Parathyroid adenoma (tissue), 2 donors: ENCODE measurements around the gene SRGAP2C.
A peak's percentile ranks its signal among the peaks of the same experiment; 100 is the strongest.
"Not testable (repeated sequence)": the region's sequence is repeated elsewhere in the genome, so short reads cannot be mapped to it uniquely, and the experiment has no call there.

Experiments used
- H2AFZ ChIP-seq: fragments of 300-600 bp; sonication (generic); one replicate; pipeline ENCODE4 v1.7.0; 2017; ENCODE audit warnings: antibody characterized with exemption, mild to moderate bottlenecking
- H3K27ac ChIP-seq: fragments of 300-600 bp; sonication (generic); one replicate; pipeline ENCODE4 v1.7.0; 2017
- H3K27me3 ChIP-seq: fragments of 300-600 bp; sonication (generic); one replicate; pipeline ENCODE4 v1.7.0; 2017; ENCODE audit warnings: low read length; ENCODE audit not compliant: control insufficient read depth, insufficient read depth
- H3K36me3 ChIP-seq: fragments of 300-600 bp; sonication (generic); one replicate; pipeline ENCODE4 v1.7.0; 2017; ENCODE audit warnings: low read length; ENCODE audit not compliant: control insufficient read depth, insufficient read depth
- H3K4me1 ChIP-seq: fragments of 300-600 bp; sonication (generic); one replicate; pipeline ENCODE4 v1.7.0; 2017; ENCODE audit warnings: control low read depth
- H3K4me2 ChIP-seq: fragments of 300-600 bp; sonication (generic); one replicate; pipeline ENCODE4 v1.7.0; 2017; ENCODE audit warnings: low read length
- H3K4me3 ChIP-seq: fragments of 300-600 bp; sonication (generic); one replicate; pipeline ENCODE4 v1.7.0; 2017; ENCODE audit warnings: low read depth, low read length
- H3K79me2 ChIP-seq: fragments of 300-600 bp; sonication (generic); one replicate; pipeline ENCODE4 v1.7.0; 2017; ENCODE audit warnings: control low read depth
- H3K9ac ChIP-seq: fragments of 300-600 bp; sonication (generic); one replicate; pipeline ENCODE4 v1.7.0; 2017; ENCODE audit warnings: mild to moderate bottlenecking
- H3K9me3 ChIP-seq: fragments of 300-600 bp; sonication (generic); one replicate; pipeline ENCODE4 v1.7.0; 2017; ENCODE audit warnings: low read length; ENCODE audit not compliant: control insufficient read depth
- donor health status: primary hyperparathyroidism.

Gene SRGAP2C

DNA sequence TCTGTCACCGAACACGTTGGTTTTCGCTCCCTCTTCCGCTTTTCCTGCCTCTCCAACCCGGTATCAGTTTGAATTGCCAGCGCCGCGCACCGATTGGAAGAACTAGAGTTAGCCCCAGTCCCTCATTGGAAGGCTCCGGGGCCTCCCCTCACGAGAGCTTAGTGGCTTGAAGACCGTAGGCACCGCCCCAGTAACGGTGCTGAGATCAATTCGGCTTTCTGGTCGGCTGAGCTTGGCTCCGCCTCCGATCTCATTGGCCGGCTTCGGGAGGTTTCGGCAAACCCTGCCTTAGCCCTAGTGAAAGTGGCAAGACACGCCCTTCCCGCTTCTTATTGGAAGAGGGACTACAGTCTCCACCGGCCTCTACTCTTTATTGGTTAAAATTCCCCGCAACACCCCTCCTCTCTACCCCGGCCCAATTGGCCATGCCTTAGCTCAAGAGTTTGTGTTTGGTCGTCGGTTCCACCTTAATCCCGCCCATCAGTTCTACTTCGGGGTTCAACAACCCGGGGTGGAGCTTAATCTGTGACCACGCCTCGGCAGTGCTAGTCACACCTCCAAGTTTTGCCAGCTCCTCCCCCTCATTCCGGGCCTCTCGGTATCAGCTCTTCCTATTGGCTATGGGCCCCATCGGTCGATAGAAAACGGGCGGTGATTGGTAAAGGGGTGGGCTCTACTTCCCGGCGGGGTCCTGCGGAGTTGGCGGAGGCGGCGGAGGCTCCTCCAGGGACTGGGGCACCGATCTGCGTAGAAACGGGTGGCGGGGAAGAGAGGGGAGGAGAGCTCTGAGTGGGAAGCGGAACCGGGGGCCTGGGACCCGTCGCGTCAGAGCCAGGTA is at the start of gene SRGAP2C, which contains the start of gene FAM72B:
TSS of gene SRGAP2C (plus strand) at position 686 of the 838 bp plus-strand sequence. CDS start 2,472 bp downstream, outside the sequence.
TSS of gene FAM72B (minus strand) at position 51 of the 838 bp plus-strand sequence. CDS start 851 bp downstream, outside the sequence.
- not testable (repeated sequence) for H3K4me2 ChIP-seq, H3K36me3 ChIP-seq, H3K27ac ChIP-seq, H3K9ac ChIP-seq, H3K79me2 ChIP-seq, H3K9me3 ChIP-seq, H2AFZ ChIP-seq, H3K27me3 ChIP-seq, H3K4me1 ChIP-seq
- H3K4me3 ChIP-seq = peak within 1 kb of the TSS; percentile 27

DNA sequence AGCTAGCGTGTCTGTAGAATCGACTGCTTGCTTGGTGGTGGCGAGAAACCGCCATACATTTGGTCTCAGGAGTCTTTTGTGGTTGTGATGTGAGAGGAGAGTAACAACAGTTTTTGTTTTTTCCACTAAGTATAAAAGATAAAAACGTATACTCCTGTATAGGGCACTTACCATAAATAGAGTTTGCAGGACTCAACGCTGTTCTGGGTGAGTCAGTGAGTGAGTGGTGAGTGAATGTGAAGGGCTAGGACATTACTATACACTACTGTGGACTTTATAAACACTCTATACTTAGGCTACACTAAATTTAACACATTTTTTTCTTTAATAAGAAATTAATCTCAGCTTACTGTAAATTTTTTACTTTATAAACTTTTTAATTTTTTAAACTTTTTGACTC is 44.4 kb upstream of the SRGAP2C start:
- not testable (repeated sequence) for H3K79me2 ChIP-seq, H3K9ac ChIP-seq, H2AFZ ChIP-seq, H3K4me2 ChIP-seq, H3K36me3 ChIP-seq, H3K27me3 ChIP-seq, H3K4me1 ChIP-seq, H3K9me3 ChIP-seq, H3K27ac ChIP-seq, H3K4me3 ChIP-seq

DNA sequence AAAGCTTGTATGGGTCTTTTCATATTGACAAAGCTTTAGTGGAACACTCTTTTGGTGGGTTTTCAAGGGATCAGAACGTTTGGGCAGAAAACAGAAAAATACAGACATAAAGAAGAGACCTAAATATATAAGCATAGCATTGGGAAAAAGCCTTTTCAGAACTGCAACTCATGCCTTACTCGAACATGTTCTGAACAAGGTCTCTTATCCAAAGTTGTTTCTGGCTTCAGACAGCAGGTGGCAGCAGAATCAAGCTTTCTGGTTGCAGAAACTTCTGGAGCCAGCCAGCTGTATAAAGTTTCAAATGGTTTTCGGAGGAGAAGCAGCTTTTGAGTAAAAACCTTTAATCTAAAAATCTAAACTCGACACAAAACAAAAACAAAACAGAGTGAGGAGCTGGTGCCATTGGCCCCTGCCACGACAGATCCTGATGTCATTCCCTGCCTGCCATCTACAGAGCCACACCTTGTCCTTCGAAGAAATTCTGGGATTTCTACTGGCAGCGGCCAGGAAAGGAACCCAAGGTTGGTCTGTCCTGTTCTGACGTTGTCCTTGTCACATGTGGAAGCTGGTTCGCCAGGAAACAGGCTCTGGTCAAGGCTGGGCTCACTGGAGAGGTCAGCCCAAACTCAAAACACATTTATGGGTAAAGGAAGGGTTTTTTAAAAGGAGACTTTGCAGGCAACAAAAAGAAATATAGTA is 36.1 kb upstream of the SRGAP2C start:
- H3K27me3 ChIP-seq, H3K4me2 ChIP-seq, H3K9ac ChIP-seq, H3K9me3 ChIP-seq, H3K27ac ChIP-seq, H3K4me3 ChIP-seq, H3K79me2 ChIP-seq, H3K4me1 ChIP-seq, H2AFZ ChIP-seq, H3K36me3 ChIP-seq: not testable (repeated sequence)

DNA sequence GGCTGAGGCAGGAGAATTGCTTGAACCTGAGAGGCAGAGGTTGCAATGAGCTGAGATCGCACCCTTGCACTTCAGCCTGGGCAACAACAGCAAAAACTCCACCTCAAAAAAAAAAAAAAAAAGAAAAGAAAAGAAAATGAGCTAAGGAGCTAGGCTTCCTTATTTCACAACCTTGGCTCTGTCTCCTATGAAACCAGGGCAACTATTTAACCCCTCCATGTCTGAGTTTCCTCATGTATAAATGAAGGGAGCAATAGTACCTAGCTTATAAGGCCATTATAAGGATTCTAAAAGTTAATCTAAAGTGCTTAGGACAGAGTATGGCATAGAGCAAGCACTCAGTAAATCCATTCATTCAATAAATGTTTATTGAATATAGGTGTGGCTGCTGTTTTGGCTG is 33.5 kb upstream of the SRGAP2C start:
- not testable (repeated sequence) for H3K4me1 ChIP-seq, H3K9me3 ChIP-seq, H3K4me3 ChIP-seq, H3K9ac ChIP-seq, H3K36me3 ChIP-seq, H3K79me2 ChIP-seq, H2AFZ ChIP-seq, H3K27ac ChIP-seq, H3K4me2 ChIP-seq, H3K27me3 ChIP-seq

DNA sequence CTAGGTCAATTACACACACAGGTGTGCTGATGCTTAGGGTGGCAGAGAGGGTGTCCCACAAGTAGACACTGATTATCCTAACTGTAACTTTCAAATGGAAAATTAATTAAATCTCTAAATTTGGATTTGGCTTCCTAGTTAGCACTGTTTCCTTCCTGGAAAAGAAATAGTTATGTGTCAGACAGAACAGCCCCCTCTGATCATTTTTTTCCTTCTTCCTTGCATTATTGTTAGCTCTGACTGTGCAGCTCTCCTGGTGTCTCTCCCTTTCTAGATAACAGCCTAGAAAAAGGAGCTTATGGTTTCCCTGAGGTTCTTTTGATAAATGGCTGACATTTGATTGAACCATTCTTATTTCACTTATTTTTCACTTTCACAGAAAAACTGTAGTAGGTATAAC is 32.0 kb upstream of the SRGAP2C start:
- H3K9ac ChIP-seq, H3K36me3 ChIP-seq, H3K4me1 ChIP-seq, H3K9me3 ChIP-seq, H2AFZ ChIP-seq, H3K27ac ChIP-seq, H3K27me3 ChIP-seq, H3K4me2 ChIP-seq, H3K4me3 ChIP-seq, H3K79me2 ChIP-seq: not testable (repeated sequence)

DNA sequence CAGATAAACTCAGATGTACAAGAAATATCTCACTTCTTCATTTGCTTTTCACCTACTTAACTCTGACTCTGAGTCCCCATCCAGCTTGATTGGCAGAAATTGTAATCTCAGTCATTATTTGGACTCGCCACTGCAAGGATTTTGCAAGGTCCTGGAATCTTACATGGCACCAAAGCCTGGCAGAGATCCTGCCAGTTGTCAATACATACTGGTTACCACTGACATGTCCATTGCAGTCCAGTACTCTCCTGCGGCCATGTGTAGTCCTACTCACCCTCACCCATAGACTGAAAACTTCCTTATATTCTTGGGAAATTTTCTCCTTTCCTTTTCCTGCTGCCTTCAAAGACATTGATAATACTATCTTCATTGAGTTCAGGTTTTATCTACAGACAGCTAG is 30.0 kb upstream of the SRGAP2C start:
- H3K36me3 ChIP-seq, H3K4me1 ChIP-seq, H3K4me3 ChIP-seq, H2AFZ ChIP-seq, H3K27ac ChIP-seq, H3K4me2 ChIP-seq, H3K79me2 ChIP-seq, H3K27me3 ChIP-seq, H3K9ac ChIP-seq, H3K9me3 ChIP-seq: not testable (repeated sequence)

DNA sequence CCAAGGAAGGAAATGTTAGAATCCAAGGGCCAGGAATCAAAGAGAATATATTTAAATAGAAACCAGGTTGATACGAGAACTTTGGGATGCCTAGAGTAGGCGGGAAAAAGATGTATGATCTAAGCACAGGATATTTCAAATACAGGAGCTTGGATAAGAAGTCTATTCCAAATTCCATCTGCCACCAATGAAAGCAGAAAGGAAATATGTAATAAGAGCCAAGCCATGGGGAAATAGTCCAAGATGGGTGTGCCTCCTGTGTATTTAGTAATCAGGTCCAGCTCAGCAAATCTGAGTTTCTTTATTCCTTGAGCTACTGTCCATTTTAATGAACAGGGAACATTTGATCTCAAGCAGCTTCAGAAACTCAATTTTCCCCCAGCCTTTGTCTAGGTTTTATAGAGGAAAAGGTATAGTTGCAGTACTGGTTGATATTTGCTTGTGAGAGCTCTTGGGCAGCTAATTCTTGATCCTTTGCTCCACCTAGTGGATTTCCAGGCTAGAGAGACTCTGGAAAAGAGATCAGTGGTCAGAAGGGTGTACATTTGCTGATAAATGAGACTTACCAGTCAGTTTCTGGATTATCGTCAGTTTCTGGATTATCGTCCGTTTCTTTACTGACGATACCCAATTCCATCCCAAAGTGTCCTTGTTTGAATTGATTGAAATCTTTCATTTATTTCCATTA is 29.0 kb upstream of the SRGAP2C start:
- not testable (repeated sequence) for H3K4me2 ChIP-seq, H3K4me1 ChIP-seq, H3K27me3 ChIP-seq, H3K9ac ChIP-seq, H3K9me3 ChIP-seq, H2AFZ ChIP-seq, H3K79me2 ChIP-seq, H3K27ac ChIP-seq, H3K36me3 ChIP-seq, H3K4me3 ChIP-seq

DNA sequence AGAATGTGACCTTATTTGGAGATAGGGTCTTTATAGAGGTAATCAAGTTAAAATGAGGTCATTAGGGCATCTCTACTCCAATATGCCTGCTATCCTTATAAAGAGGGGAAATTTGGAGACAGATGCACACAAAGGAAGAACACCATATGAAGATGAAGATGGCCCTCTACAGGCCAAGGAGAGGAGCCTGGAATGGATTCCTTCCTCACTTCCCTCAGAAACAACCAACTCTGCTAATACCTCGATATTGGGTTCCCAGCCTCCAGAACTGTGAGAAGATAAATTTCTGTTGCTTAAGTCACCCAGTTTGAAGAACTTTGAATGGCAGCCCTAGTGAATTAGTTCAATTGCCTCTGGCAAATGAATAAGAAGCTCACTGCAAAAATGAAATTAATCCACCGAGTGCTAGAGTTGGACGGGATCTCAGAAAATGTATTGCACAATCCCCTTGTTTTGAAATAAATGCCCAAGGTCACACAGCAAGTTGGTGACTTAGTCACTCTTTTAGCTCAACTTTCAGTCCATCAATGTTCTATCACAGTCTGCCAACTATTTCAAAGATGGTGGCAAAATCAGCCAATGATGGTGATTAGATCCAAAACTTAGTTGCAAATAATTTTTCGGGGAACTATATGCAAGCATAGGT is 27.7 kb upstream of the SRGAP2C start:
- not testable (repeated sequence) for H3K9me3 ChIP-seq, H3K36me3 ChIP-seq, H3K4me1 ChIP-seq, H3K4me3 ChIP-seq, H2AFZ ChIP-seq, H3K27me3 ChIP-seq, H3K9ac ChIP-seq, H3K79me2 ChIP-seq, H3K4me2 ChIP-seq, H3K27ac ChIP-seq

DNA sequence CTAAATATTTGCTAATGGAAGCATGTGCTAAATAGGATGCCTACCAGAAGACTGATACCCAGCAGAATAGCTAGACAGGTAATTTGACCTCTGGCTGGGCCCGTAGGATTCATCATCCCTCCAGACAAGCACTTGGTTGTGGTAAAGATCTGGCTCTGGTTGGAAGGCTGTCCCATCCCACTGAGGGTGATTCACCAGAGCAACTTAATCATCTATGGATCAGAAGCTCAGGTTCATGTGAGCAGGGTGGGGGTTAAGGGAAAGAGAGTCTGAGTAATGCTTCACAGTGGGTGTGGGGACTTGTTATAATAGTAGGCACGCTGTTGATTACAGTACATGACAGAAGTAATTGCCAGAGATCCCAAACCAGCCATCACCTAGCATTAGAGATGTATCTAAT is 27.2 kb upstream of the SRGAP2C start:
- H3K4me1 ChIP-seq, H3K36me3 ChIP-seq, H3K4me3 ChIP-seq, H3K27ac ChIP-seq, H3K9ac ChIP-seq, H3K4me2 ChIP-seq, H2AFZ ChIP-seq, H3K27me3 ChIP-seq, H3K9me3 ChIP-seq, H3K79me2 ChIP-seq: not testable (repeated sequence)

DNA sequence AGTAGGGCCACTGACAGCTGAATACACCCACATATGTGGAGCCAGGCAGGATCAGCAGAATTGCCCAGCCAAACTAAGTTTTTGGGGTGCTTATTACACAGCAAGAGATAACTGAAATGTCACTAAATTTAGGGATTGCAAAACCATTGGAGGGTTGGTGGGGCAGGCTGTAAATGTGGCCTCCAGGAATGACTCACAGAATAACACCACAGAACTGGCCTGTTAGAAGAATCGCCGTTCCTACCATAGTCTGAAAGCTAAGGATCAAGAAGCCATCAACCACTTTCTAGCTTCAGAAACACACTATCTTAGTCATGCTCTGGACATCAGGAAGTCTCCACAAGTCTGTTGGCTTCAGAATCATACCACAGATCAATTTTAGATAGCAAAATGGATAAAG is 24.7 kb upstream of the SRGAP2C start:
- not testable (repeated sequence) for H3K4me2 ChIP-seq, H2AFZ ChIP-seq, H3K27me3 ChIP-seq, H3K9me3 ChIP-seq, H3K4me3 ChIP-seq, H3K9ac ChIP-seq, H3K36me3 ChIP-seq, H3K27ac ChIP-seq, H3K79me2 ChIP-seq, H3K4me1 ChIP-seq
